Measurements from ENCODE around the gene HOATZ. TPM values are rescaled to one million over a fixed set of nuclear protein-coding genes. Genes with fewer than 3 reads are reported as not detected.

HOATZ gene
- total RNA-seq, 2 experiments from 2014 or later: 0.37 TPM; not detected in 1

- DNase-seq: no peak
- ChIA-PET CTCF (interaction anchor here (1.4 kb wide), 2 partner anchors 18 to 39 kb away, joined by 4 read pairs; partner anchors contain the start of gene BTG4), POLR2A (no interaction called here)
- no peaks in the 10 kb centered on the region for H3K4me1 Mint-ChIP-seq (ENCODE audit: low read depth)
- no peak overlapping the region for H3K27ac Mint-ChIP-seq
- H3K4me3 Mint-ChIP-seq: no peak overlapping the region
- no peaks in the 10 kb centered on the region for H3K36me3 Mint-ChIP-seq (ENCODE audit: low read depth)
- peaks cover 22% of the 10 kb centered on the region for H3K27me3 Mint-ChIP-seq (ENCODE audit: low read depth)
- ATAC-seq: no peak
- H3K9me3 Mint-ChIP-seq (ENCODE audit: insufficient read depth): no peaks in the 10 kb centered on the region
These were observed 20.5 kb upstream of the HOATZ start for GRCh38 chr11:111494040-111494439.

- H3K4me1 Mint-ChIP-seq (ENCODE audit: low read depth): no peaks in the 10 kb centered on the region
- no peaks in the 10 kb centered on the region for H3K9me3 Mint-ChIP-seq (ENCODE audit: insufficient read depth)
- H3K4me3 Mint-ChIP-seq: no peak overlapping the region
- H3K36me3 Mint-ChIP-seq (ENCODE audit: low read depth): no peaks in the 10 kb centered on the region
- H3K27ac Mint-ChIP-seq: no peak overlapping the region
- ChIA-PET CTCF (interaction anchor here (1.2 to 1.3 kb wide), 2 partner anchors 8 to 14 kb away, joined by 3 read pairs; no protein-coding TSS in a partner anchor), POLR2A (no interaction called here)
- no peak for ATAC-seq
- no peak for DNase-seq
- peaks cover 34% of the 10 kb centered on the region for H3K27me3 Mint-ChIP-seq (ENCODE audit: low read depth)
These were observed 15.1 kb upstream of the HOATZ start for GRCh38 chr11:111499483-111499882.

GRCh38 chr11:111500481-111500880 lies 14.1 kb upstream of the HOATZ start:
- ATAC-seq (no peak), DNase-seq (no peak)
- no peaks in the 10 kb centered on the region for H3K4me1 Mint-ChIP-seq (ENCODE audit: low read depth)
- POLR2A ChIA-PET: no interaction called here
- CTCF ChIA-PET: interaction anchor here (1.2 to 1.6 kb wide), 2 partner anchors 13 to 21 kb away, joined by 3 to 4 read pairs; partner anchors contain the start of gene BTG4
- H3K9me3 Mint-ChIP-seq (ENCODE audit: insufficient read depth): no peaks in the 10 kb centered on the region
- H3K36me3 Mint-ChIP-seq (ENCODE audit: low read depth): no peaks in the 10 kb centered on the region
- H3K27ac Mint-ChIP-seq: no peak overlapping the region
- no peak overlapping the region for H3K4me3 Mint-ChIP-seq
- H3K27me3 Mint-ChIP-seq (ENCODE audit: low read depth): peaks cover 42% of the 10 kb centered on the region

- Mint-ChIP-seq H3K36me3 (ENCODE audit: low read depth) (no peaks in the 10 kb centered on the region), H3K4me1 (ENCODE audit: low read depth) (peaks cover 3% of the 10 kb centered on the region), H3K9me3 (ENCODE audit: insufficient read depth) (no peaks in the 10 kb centered on the region), H3K4me3 (no peak overlapping the region), H3K27ac (no peak overlapping the region), H3K27me3 (ENCODE audit: low read depth) (peaks cover 45% of the 10 kb centered on the region)
- ChIA-PET POLR2A (no interaction called here), CTCF (interaction anchor here (2.2 kb wide), 1 partner anchor 11 kb away, joined by 7 read pairs; the partner anchor contains the start of gene BTG4)
- no peak for ATAC-seq
- no peak for DNase-seq
These were observed 12.0 kb upstream of the HOATZ start for GRCh38 chr11:111502611-111503010.

GRCh38 chr11:111510311-111510710 lies 4.3 kb upstream of the HOATZ start:
- H3K27me3 Mint-ChIP-seq (ENCODE audit: low read depth): peaks cover 34% of the 10 kb centered on the region
- DNase-seq: no peak
- no peaks in the 10 kb centered on the region for H3K9me3 Mint-ChIP-seq (ENCODE audit: insufficient read depth)
- H3K4me1 Mint-ChIP-seq (ENCODE audit: low read depth): peaks cover 22% of the 10 kb centered on the region
- POLR2A ChIA-PET: no interaction called here
- CTCF ChIA-PET: no interaction called here
- no peak for ATAC-seq
- H3K27ac Mint-ChIP-seq: no peak overlapping the region
- no peaks in the 10 kb centered on the region for H3K36me3 Mint-ChIP-seq (ENCODE audit: low read depth)
- no peak overlapping the region for H3K4me3 Mint-ChIP-seq

GRCh38 chr11:111512296-111513239 lies 2.0 kb upstream of the HOATZ start, which contains the start of gene BTG4:
Gene BTG4, minus strand, starts transcription at chr11:111512386. Its CDS starts 13,610 bp downstream, at chr11:111498776.
- CTCF ChIA-PET: interaction anchor here (0.6 to 3.9 kb wide), 22 partner anchors 9 to 770 kb away, joined by 3 to 38 read pairs (median 4); partner anchors contain the start of gene LAYN
- DNase-seq (peak; percentile 46), ATAC-seq (peak; percentile 78)
- Mint-ChIP-seq H3K36me3 (ENCODE audit: low read depth) (no peaks in the 10 kb centered on the region), H3K4me3 (peak within 1 kb of the TSS; percentile 69), H3K9me3 (ENCODE audit: insufficient read depth) (no peaks in the 10 kb centered on the region), H3K27me3 (ENCODE audit: low read depth) (peaks cover 24% of the 10 kb centered on the region), H3K4me1 (ENCODE audit: low read depth) (peaks cover 22% of the 10 kb centered on the region), H3K27ac (peak within 1 kb of the TSS; percentile 69)
- POLR2A ChIA-PET: interaction anchor here (0.8 to 4.1 kb wide), 8 partner anchors 11 to 57 kb away, joined by 3 to 79 read pairs (median 4); partner anchors contain the start of gene LAYN

- H3K36me3 Mint-ChIP-seq (ENCODE audit: low read depth): no peaks in the 10 kb centered on the region
- peak; percentile 32 for ATAC-seq
- DNase-seq: no peak
- H3K27me3 Mint-ChIP-seq (ENCODE audit: low read depth): peaks cover 18% of the 10 kb centered on the region
- ChIA-PET CTCF (interaction anchor here (0.6 to 3.9 kb wide), 19 partner anchors 9 to 230 kb away, joined by 3 to 38 read pairs (median 4); partner anchors contain the start of gene LAYN), POLR2A (interaction anchor here (1.0 to 4.1 kb wide), 6 partner anchors 10 to 58 kb away, joined by 3 to 79 read pairs (median 8); partner anchors contain the start of gene LAYN)
- H3K4me1 Mint-ChIP-seq (ENCODE audit: low read depth): peaks cover 18% of the 10 kb centered on the region
- H3K9me3 Mint-ChIP-seq (ENCODE audit: insufficient read depth): no peaks in the 10 kb centered on the region
- H3K27ac Mint-ChIP-seq: no peak overlapping the region
- peak overlapping the region; percentile 56 for H3K4me3 Mint-ChIP-seq
These were observed 1.4 kb upstream of the HOATZ start for GRCh38 chr11:111513240-111513605.

- Mint-ChIP-seq H3K27ac (no peak overlapping the region), H3K9me3 (ENCODE audit: insufficient read depth) (no peaks in the 10 kb centered on the region), H3K4me3 (no peak overlapping the region), H3K4me1 (ENCODE audit: low read depth) (peaks cover 18% of the 10 kb centered on the region), H3K36me3 (ENCODE audit: low read depth) (no peaks in the 10 kb centered on the region), H3K27me3 (ENCODE audit: low read depth) (peaks cover 16% of the 10 kb centered on the region)
- ATAC-seq (no peak), DNase-seq (no peak)
- CTCF ChIA-PET: no interaction called here
- POLR2A ChIA-PET: interaction anchor here (1.2 kb wide), 1 partner anchor 23 kb away, joined by 3 read pairs; no protein-coding TSS in a partner anchor
These were observed 1.0 kb downstream of the HOATZ start for GRCh38 chr11:111515591-111515990.

- peaks cover 6% of the 10 kb centered on the region for H3K27me3 Mint-ChIP-seq (ENCODE audit: low read depth)
- H3K4me1 Mint-ChIP-seq (ENCODE audit: low read depth): peaks cover 19% of the 10 kb centered on the region
- DNase-seq (no peak), ATAC-seq (no peak)
- H3K36me3 Mint-ChIP-seq (ENCODE audit: low read depth): no peaks in the 10 kb centered on the region
- no peaks in the 10 kb centered on the region for H3K9me3 Mint-ChIP-seq (ENCODE audit: insufficient read depth)
- no peak overlapping the region for H3K27ac Mint-ChIP-seq
- ChIA-PET POLR2A (interaction anchor here (0.7 to 1.3 kb wide), 2 partner anchors 20 to 218 kb away, joined by 3 to 11 read pairs; no protein-coding TSS in a partner anchor), CTCF (interaction anchor here (1.6 kb wide), 2 partner anchors 10 to 64 kb away, joined by 3 to 6 read pairs; no protein-coding TSS in a partner anchor)
- H3K4me3 Mint-ChIP-seq: no peak overlapping the region
These were observed 4.1 kb downstream of the HOATZ start for GRCh38 chr11:111518668-111519067.

- Mint-ChIP-seq H3K4me1 (ENCODE audit: low read depth) (peaks cover 21% of the 10 kb centered on the region), H3K9me3 (ENCODE audit: insufficient read depth) (no peaks in the 10 kb centered on the region), H3K36me3 (ENCODE audit: low read depth) (no peaks in the 10 kb centered on the region), H3K27me3 (ENCODE audit: low read depth) (peaks cover 2% of the 10 kb centered on the region), H3K27ac (no peak overlapping the region), H3K4me3 (no peak overlapping the region)
- ATAC-seq (no peak), DNase-seq (no peak)
- ChIA-PET POLR2A (no interaction called here), CTCF (no interaction called here)
These were observed 6.0 kb downstream of the HOATZ start for GRCh38 chr11:111520560-111520959.

- Mint-ChIP-seq H3K27me3 (ENCODE audit: low read depth) (peaks cover 2% of the 10 kb centered on the region), H3K4me3 (no peak overlapping the region), H3K4me1 (ENCODE audit: low read depth) (peaks cover 26% of the 10 kb centered on the region), H3K27ac (no peak overlapping the region), H3K36me3 (ENCODE audit: low read depth) (no peaks in the 10 kb centered on the region), H3K9me3 (ENCODE audit: insufficient read depth) (no peaks in the 10 kb centered on the region)
- DNase-seq: no peak
- ChIA-PET POLR2A (no interaction called here), CTCF (interaction anchor here (6.0 kb wide), 1 partner anchor 8 kb away, joined by 36 read pairs; the partner anchor contains the start of genes BTG4 and HOATZ)
- no peak for ATAC-seq
These were observed 6.6 kb downstream of the HOATZ start for GRCh38 chr11:111521135-111521534.

- ChIA-PET POLR2A (no interaction called here), CTCF (interaction anchor here (0.7 to 6.0 kb wide), 5 partner anchors 9 to 67 kb away, joined by 3 to 36 read pairs (median 3); partner anchors contain the start of genes BTG4 and HOATZ)
- Mint-ChIP-seq H3K9me3 (ENCODE audit: insufficient read depth) (no peaks in the 10 kb centered on the region), H3K27ac (no peak overlapping the region), H3K27me3 (ENCODE audit: low read depth) (peaks cover 2% of the 10 kb centered on the region), H3K4me1 (ENCODE audit: low read depth) (peaks cover 35% of the 10 kb centered on the region), H3K4me3 (no peak overlapping the region), H3K36me3 (ENCODE audit: low read depth) (no peaks in the 10 kb centered on the region)
- ATAC-seq: no peak
- no peak for DNase-seq
These were observed 7.8 kb downstream of the HOATZ start for GRCh38 chr11:111522426-111522825.

All from activated CD8-positive, alpha-beta T cell treated with anti-CD3 and anti-CD28 coated beads, Interleukin-2, amount 10 ng/mL, durations not matched to agents 7 days and 5 days (primary cell).